Daoy (cell line): ENCODE measurements around the gene TRIP13. TPM values are rescaled to one million over a fixed set of nuclear protein-coding genes. Genes with fewer than 3 reads are reported as not detected.
"Not testable (repeated sequence)": the region's sequence is repeated elsewhere in the genome, so short reads cannot be mapped to it uniquely, and the experiment has no call there.

Experiments used
- DNase-seq: peaks from one replicate; pipeline ENCODE4 v3.0.0-alpha.2; 2015; ENCODE audit warnings: low read depth
- total RNA-seq: library from RNA; depleted of rRNA; stranded (reverse); fragments of >200 nt; shearing (Covaris generic); gene quantifications from 2 replicates; pipeline ENCODE4 v1.2.3, GENCODE V29; 2014; rRNA removed

The TRIP13 gene, protein sequence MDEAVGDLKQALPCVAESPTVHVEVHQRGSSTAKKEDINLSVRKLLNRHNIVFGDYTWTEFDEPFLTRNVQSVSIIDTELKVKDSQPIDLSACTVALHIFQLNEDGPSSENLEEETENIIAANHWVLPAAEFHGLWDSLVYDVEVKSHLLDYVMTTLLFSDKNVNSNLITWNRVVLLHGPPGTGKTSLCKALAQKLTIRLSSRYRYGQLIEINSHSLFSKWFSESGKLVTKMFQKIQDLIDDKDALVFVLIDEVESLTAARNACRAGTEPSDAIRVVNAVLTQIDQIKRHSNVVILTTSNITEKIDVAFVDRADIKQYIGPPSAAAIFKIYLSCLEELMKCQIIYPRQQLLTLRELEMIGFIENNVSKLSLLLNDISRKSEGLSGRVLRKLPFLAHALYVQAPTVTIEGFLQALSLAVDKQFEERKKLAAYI
- total RNA-seq = 83.4 and 88.9 TPM in 2 replicates

DNA sequence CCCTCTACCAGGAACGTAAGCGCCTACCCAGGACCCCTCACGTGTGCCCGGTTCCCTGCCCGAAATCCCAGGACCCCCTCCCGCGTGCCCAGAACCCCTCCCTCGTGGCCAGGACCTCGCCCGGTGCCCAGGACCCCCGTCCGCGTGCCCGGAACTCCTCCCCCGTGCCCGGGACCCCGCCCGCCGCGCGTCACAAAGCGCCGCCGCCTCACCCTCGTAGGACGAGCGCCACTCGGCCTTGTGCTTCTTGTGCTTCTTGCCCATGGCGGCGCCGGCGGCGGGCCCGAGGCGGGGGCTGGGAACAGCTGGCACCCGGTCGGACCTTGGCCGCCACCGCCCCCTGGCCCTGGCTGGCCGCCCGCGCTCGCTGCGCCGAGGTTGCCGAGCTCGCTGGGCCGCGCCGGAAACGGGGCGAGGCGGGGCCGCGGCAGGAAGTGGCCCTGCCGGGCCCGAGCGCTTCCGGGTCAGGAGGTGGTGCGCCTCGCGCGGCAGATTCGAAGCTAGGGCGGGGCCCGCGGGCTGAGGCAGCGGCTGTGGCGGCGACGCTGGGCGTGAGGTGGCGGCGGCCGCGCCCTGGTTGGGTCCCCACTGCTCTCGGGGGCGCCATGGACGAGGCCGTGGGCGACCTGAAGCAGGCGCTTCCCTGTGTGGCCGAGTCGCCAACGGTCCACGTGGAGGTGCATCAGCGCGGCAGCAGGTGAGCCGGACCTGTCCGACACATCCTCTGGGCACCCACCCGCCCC, at the start of gene TRIP13, which contains the start of gene BRD9:
Gene TRIP13 (plus strand): TSS at position 491 of the 743 bp plus-strand sequence. CDS start 115 bp downstream, at position 606.
Gene BRD9 (minus strand): TSS at position 408 of the 743 bp plus-strand sequence. CDS start 144 bp downstream, at position 264.
- peak; percentile 89 for DNase-seq

GRCh38 chr5:843371-843770, 49.3 kb upstream of the TRIP13 start:
- not testable (repeated sequence) for DNase-seq

DNA sequence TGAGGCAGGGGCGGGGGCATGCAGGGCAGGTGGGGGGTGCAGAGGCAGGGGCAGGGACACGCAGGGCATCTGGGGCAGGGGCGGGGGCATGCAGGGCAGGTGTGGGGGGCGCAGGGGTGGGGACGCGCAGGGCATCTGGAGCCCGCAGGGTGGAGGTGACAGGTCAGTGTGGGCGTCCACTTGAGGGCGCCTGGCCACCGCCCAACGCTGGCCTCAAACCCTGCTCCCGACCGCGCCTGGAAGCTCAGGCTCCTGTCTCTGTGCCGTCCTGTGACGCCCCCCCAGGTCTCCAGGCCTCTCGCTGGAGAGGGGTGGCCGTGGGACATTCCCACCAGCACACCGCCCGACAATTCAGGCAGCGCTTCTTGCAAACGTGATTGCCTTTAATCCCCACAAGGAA, 48.8 kb upstream of the TRIP13 start:
- DNase-seq = not testable (repeated sequence)

- DNase-seq = not testable (repeated sequence)
Measured at GRCh38 chr5:844426-844825, 48.3 kb upstream of the TRIP13 start.

GRCh38 chr5:845031-845675, 47.5 kb upstream of the TRIP13 start:
- DNase-seq = not testable (repeated sequence)

DNA sequence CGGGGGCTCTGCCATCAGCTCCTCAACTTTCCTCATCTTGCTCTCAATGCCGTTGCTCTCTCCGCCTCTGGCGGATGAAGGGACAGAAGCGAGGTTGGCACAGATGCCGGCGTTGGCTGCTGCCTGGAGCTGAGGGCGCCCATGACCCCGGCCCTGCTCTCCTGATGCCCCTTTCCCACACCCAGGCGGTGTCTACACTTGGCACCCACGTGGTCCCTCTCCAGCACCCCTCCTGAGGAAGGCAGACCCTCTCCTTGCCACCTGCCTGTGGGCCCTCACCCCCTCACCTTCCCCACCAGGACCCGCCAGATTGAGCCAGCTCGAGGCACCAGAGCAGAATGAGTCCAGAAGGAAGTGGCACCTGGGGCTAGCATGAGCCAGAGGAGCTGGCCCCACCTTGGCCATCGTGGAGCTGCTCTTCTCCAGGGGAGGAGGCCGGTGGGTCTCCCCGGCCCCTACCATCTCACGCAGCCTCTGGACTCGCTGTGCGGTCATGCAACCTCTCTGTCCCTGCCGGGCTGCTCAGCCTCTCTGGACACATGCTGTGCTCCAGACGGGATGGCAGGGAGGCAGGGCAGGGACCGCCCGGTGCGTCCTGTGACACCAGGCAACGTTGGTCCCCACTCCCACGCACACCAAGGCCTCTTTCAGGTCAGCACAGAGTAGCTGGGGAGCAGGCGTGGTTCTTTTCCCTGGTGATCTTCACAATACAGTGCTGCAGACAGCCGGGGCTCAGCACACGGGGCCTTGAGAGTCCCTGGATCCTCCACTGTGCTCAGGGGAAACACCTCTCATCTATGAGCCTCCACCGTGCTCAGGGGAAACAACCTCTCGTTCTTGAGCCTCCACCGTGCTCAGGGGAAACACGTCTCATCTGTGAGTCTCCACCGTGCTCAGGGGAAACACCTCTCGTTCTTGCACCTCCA, 46.7 kb upstream of the TRIP13 start:
- not testable (repeated sequence) for DNase-seq

- not testable (repeated sequence) for DNase-seq
Measured at GRCh38 chr5:846602-847091, 46.0 kb upstream of the TRIP13 start.

GRCh38 chr5:847212-847611, 45.5 kb upstream of the TRIP13 start:
- DNase-seq = not testable (repeated sequence)

DNA sequence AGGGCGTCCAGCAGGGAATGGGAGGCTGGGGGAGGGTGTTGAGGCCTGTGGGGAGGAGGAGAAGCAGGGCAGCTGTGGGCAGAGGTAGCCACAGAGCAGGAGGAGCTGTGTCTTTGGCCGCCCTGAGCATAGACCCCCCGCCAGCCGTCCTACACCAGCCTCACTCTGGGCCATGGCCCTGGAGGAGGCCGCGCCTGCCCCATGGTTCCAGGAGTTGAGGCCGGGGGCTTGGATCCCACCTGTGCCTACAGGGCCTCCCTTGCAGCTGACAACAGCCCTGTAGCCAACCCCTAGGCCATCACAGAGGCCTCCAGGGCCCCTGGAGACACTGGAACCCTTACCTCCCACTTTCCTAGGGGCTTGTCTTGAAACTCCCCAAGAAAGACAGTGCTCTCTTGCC, 44.9 kb upstream of the TRIP13 start:
- not testable (repeated sequence) for DNase-seq

GRCh38 chr5:848671-849111, 44.0 kb upstream of the TRIP13 start:
- no peak for DNase-seq

DNA sequence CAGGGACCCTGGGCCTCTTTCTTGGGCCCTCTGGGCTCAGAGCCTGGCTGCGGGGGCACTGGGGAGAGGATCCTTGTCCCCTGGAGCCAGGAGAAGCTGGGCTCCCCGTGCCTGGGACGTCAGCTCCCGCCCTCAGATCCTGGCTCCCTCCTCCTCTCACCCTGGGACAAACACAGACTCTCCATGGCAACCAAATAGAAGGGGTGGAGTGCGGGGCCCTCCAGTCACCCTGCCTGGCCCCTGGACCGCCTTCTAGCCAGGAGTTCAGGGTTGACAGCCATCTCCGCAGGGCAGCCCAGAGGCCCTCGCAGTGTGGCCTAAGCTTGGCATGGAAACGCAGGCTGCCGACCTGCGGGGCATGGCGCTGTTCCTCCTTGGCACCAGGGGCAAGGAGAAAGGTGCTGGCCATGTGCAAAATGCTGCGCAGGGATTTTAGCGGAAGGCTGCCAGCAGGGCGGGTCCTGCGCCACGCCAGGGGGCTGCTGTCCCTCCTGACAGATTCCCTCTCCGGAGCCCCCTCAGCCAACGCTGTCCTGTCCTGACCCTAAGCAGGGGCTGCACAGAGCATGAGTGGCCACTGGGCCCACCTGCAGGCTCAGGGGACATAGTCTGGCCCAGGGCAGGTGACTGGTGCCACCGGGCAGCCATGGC, 42.9 kb upstream of the TRIP13 start:
- no peak for DNase-seq

DNA sequence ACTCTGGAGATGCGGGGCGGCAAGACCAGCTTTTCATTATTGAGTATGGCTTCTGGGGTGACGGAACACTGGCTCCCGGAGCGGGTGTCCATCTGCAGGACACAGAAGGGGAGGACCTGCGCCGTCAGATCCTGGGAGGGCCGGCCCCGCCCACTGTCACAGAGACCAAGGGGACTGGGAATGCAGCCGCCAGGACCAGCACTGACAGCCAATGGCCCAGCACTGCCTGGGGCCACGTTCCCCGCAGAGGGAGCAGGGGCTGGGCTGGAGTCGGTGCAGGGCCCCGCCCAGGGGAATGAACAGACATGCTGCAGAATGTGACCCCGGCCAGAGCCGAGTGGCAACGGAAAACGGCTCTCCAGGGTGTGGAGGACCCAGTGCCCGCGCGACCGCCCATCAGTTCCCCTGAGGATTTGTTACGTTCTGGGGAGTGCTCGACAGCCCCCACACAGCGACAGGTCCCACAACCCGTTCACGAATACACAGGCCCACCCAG, 42.1 kb upstream of the TRIP13 start, which contains the start of gene ZDHHC11:
Gene ZDHHC11 (minus strand): TSS at position 476 of the 496 bp plus-strand sequence. CDS start 384 bp downstream, at position 92.
- DNase-seq = peak; percentile 67

GRCh38 chr5:851076-851475, 41.6 kb upstream of the TRIP13 start:
- DNase-seq = no peak

- DNase-seq = no peak
Measured at GRCh38 chr5:851553-851952, 41.1 kb upstream of the TRIP13 start.

DNA sequence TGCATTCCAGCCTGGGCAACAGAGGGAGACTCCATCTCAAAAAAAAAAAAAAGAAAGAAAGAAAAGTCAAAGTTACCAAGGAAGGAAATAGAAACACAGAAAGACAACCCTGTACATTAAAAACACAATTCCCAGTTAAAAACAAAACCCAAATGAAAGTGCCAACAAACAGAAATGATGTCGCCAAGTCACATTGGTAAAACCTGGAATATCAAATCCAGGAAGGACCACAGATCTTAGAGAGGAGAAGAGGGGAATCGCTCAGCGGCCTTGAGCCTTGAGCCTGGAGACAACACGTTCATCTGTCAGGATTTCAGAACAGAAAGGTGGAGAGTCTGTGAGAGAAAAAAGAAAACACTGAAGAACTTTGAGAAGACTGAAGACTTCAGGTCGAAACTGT, 40.7 kb upstream of the TRIP13 start:
- no peak for DNase-seq

- DNase-seq = no peak
Measured at GRCh38 chr5:852431-853401, 40.0 kb upstream of the TRIP13 start.

GRCh38 chr5:853416-854090, 39.1 kb upstream of the TRIP13 start:
- not testable (repeated sequence) for DNase-seq

GRCh38 chr5:854217-854616, 38.5 kb upstream of the TRIP13 start:
- no peak for DNase-seq
